ENCODE data around the gene SMURF1. TPM values are rescaled to one million over a fixed set of nuclear protein-coding genes. Genes with fewer than 3 reads are reported as not detected.

Gene SMURF1
- total RNA-seq, 3 donors from 2014 or later, result 15.1 to 18.1 (median 17.1) TPM

- H3K4me3 Mint-ChIP-seq, result no peak overlapping the region
- peaks cover 2% of the 10 kb centered on the region for H3K36me3 Mint-ChIP-seq (ENCODE audit: insufficient read depth)
These were observed 9.9 kb downstream of the SMURF1 start for GRCh38 chr7:99133766-99134564.

DNA sequence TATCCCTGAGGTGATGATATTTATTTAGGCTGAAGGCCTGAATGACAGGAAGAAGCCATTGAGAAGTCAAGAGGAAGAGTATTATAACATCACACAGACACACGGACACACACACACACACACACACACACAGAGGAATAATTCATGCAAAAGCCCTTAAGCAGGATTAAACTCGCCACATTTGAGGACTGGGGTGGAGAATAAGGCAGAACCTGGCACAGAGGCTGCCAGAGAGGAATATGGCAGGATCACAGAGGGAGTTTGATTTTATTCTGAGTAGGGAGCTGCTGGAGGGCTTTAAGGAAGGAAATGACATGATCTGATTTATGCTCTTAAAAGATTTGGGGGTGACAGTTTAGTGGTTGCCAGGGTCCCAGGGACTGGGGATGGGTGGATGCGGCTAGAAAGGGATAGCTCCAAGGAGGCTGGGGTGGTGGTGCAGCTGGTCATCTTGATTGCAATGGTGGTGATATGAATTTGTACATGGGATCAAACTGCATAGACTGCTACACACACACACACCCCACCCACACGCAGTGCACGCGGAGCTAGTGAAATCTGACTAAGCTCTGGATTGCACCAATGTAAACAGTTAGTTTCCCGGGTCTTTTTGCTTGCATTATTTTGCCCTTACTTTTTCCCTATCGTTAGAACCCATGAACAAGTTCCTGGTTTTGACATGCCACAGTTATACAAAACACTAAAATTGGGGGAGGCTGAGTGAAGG is 11.2 kb downstream of the SMURF1 start:
- ATAC-seq (no peak), DNase-seq (no peak)
- H3K9me3 Mint-ChIP-seq, result no peaks in the 10 kb centered on the region
- no peak overlapping the region for H3K4me3 Mint-ChIP-seq
- peaks cover 2% of the 10 kb centered on the region for H3K36me3 Mint-ChIP-seq (ENCODE audit: insufficient read depth)
- peaks cover 51% of the 10 kb centered on the region for H3K4me1 Mint-ChIP-seq (ENCODE audit: low read depth)
- H3K27me3 Mint-ChIP-seq (ENCODE audit: low read depth), result no peaks in the 10 kb centered on the region

More at GRCh38 chr7:99133766-99134564, 9.9 kb downstream of the SMURF1 start:
- H3K9me3 Mint-ChIP-seq, result no peaks in the 10 kb centered on the region
- no peak for ATAC-seq
- no peaks in the 10 kb centered on the region for H3K27me3 Mint-ChIP-seq (ENCODE audit: low read depth)
- H3K4me1 Mint-ChIP-seq (ENCODE audit: low read depth), result peaks cover 59% of the 10 kb centered on the region
- DNase-seq, result no peak

GRCh38 chr7:99131290-99131689 is 12.6 kb downstream of the SMURF1 start:
- ATAC-seq, result no peak
- H3K36me3 Mint-ChIP-seq (ENCODE audit: insufficient read depth), result no peaks in the 10 kb centered on the region
- no peak for DNase-seq
- no peaks in the 10 kb centered on the region for H3K27me3 Mint-ChIP-seq (ENCODE audit: low read depth)
- peaks cover 48% of the 10 kb centered on the region for H3K4me1 Mint-ChIP-seq (ENCODE audit: low read depth)
- H3K4me3 Mint-ChIP-seq, result no peak overlapping the region
- no peaks in the 10 kb centered on the region for H3K9me3 Mint-ChIP-seq

- Mint-ChIP-seq H3K27me3 (ENCODE audit: low read depth) (no peaks in the 10 kb centered on the region), H3K36me3 (ENCODE audit: insufficient read depth) (no peaks in the 10 kb centered on the region), H3K4me1 (ENCODE audit: low read depth) (peaks cover 49% of the 10 kb centered on the region), H3K4me3 (no peak overlapping the region), H3K9me3 (no peaks in the 10 kb centered on the region)
- ATAC-seq (no peak), DNase-seq (no peak)
These were observed 14.4 kb downstream of the SMURF1 start for GRCh38 chr7:99129536-99129935.

DNA sequence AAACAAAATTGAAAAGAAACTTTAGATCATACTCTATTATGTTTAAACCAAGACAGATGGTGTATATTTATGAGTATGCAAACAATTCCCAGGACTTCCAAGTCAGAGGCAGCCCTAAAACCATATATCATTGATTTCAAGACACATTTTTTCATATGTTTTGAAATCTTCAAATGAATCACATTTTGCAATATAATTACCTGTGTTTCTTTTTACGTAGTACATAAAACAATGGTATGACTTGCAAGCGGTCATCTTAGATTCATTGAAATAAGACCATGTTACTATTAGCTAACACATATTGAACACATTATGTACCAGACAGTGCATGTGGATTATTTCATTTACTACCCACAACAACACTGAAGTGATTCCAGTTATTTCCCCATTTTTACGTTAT is 14.9 kb downstream of the SMURF1 start:
- Mint-ChIP-seq H3K36me3 (ENCODE audit: insufficient read depth) (no peaks in the 10 kb centered on the region), H3K27me3 (ENCODE audit: low read depth) (no peaks in the 10 kb centered on the region), H3K4me1 (ENCODE audit: low read depth) (peaks cover 47% of the 10 kb centered on the region), H3K4me3 (no peak overlapping the region), H3K9me3 (no peaks in the 10 kb centered on the region)
- ATAC-seq, result no peak
- DNase-seq, result no peak

- H3K4me3 Mint-ChIP-seq, result no peak overlapping the region
- H3K27me3 Mint-ChIP-seq (ENCODE audit: low read depth), result no peaks in the 10 kb centered on the region
- ATAC-seq (no peak), DNase-seq (no peak)
- H3K4me1 Mint-ChIP-seq (ENCODE audit: low read depth), result peaks cover 48% of the 10 kb centered on the region
- H3K9me3 Mint-ChIP-seq, result no peaks in the 10 kb centered on the region
- H3K36me3 Mint-ChIP-seq (ENCODE audit: insufficient read depth), result no peaks in the 10 kb centered on the region
These were observed 15.6 kb downstream of the SMURF1 start for GRCh38 chr7:99128076-99128950.

DNA sequence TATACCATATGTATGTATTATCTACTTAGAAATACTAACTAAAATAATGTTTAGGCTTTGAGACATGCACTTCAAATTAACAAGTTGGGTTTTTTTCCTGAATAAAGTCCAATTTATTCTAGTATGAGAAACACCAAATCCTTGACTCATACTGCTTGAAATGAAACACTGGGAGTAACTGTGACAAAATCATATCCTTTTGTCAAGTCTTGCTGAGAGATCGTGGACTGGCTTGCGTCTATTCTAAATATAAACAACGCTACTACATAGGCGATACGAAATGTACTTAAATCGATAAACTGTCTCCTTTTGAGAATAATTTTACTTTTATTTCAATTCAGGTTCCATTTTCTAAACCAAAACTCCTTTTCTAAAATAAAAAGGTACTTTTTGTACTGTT is 16.3 kb downstream of the SMURF1 start:
- ATAC-seq, result no peak
- Mint-ChIP-seq H3K27me3 (ENCODE audit: low read depth) (no peaks in the 10 kb centered on the region), H3K36me3 (ENCODE audit: insufficient read depth) (no peaks in the 10 kb centered on the region), H3K4me3 (no peak overlapping the region), H3K4me1 (ENCODE audit: low read depth) (peaks cover 43% of the 10 kb centered on the region), H3K9me3 (no peaks in the 10 kb centered on the region)
- DNase-seq, result no peak

- no peaks in the 10 kb centered on the region for H3K9me3 Mint-ChIP-seq
- H3K4me1 Mint-ChIP-seq (ENCODE audit: low read depth), result peaks cover 37% of the 10 kb centered on the region
- no peak for ATAC-seq
- no peak for DNase-seq
- H3K4me3 Mint-ChIP-seq, result no peak overlapping the region
- H3K36me3 Mint-ChIP-seq (ENCODE audit: insufficient read depth), result no peaks in the 10 kb centered on the region
- H3K27me3 Mint-ChIP-seq (ENCODE audit: low read depth), result no peaks in the 10 kb centered on the region
These were observed 16.9 kb downstream of the SMURF1 start for GRCh38 chr7:99126921-99127553.

DNA sequence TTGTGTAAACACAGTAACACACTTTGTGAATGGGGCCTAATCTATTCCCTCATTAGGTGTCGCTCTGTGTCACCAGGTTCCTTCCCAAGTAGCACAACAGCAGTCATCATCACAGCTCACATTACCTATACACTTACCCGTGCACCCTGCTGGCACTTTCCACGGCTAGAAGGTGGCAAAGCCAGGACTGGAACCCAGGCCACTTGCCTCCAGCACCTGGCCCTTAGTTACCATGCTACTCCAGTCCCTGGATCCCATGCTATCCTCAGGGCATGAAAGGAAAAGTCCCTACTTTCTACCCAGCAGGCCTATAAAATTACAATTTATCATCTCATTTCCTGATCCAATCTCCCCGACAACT is 18.4 kb downstream of the SMURF1 start:
- peaks cover 36% of the 10 kb centered on the region for H3K4me1 Mint-ChIP-seq (ENCODE audit: low read depth)
- H3K36me3 Mint-ChIP-seq (ENCODE audit: insufficient read depth), result peaks cover 9% of the 10 kb centered on the region
- ATAC-seq (no peak), DNase-seq (no peak)
- no peaks in the 10 kb centered on the region for H3K27me3 Mint-ChIP-seq (ENCODE audit: low read depth)
- H3K9me3 Mint-ChIP-seq, result no peaks in the 10 kb centered on the region
- no peak overlapping the region for H3K4me3 Mint-ChIP-seq

DNA sequence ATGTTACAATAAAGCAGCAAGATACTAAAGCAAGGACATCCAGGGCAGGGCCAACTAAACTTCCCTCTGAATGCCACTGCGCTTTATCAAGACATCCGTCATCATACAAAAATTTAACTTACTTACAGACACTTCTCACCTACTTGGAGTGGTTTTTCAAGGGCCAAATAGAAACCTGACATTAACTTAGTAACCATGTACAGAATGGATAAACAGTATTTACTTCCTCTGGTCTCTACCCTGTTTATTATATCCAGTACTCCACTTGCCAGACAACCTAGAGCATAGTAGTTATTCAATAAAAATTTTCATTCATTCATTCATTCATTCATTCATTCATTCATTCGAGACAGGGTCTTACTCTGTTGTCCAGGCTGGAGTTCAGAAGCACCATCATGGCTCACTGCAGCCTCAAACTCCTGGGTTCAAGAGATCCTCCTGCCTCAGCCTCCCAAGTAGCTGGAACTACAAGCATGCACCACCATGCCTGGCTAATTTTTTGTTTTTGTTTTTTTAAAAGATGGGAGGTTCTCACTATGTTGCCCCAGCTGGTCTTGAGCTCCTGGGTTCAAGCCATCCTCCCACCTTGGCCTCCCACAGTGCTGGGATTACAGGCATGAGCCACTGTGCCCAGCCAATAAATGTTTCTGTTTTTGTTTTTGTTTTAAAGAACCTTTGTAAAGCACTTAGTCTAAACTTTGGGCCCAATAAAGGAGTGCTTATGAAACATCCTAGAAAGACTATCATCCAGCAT is 19.0 kb downstream of the SMURF1 start:
- H3K9me3 Mint-ChIP-seq, result no peaks in the 10 kb centered on the region
- H3K36me3 Mint-ChIP-seq (ENCODE audit: insufficient read depth), result peaks cover 15% of the 10 kb centered on the region
- peaks cover 41% of the 10 kb centered on the region for H3K4me1 Mint-ChIP-seq (ENCODE audit: low read depth)
- DNase-seq (no peak), ATAC-seq (no peak)
- no peaks in the 10 kb centered on the region for H3K27me3 Mint-ChIP-seq (ENCODE audit: low read depth)
- no peak overlapping the region for H3K4me3 Mint-ChIP-seq

DNA sequence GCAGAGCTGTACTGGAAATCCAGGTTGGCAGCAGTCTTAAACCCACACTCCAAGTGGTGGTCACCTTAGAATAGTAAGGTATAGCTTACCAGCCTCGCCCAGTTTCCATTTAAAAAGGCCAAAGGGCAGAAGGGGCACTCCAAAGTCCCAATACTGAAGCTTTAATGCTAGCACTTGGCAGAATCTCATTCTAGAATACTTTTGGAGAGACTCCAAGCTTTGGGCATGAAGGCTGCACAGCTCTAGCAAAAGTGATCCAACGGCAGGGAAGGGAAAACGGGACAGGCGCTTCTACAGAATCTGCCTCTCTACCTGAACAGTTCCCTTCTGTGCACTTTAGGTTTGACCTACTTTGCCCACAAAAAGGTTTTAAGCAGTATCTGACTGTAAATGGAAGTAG is 19.7 kb downstream of the SMURF1 start:
- DNase-seq (no peak), ATAC-seq (no peak)
- Mint-ChIP-seq H3K9me3 (no peaks in the 10 kb centered on the region), H3K27me3 (ENCODE audit: low read depth) (no peaks in the 10 kb centered on the region), H3K4me3 (no peak overlapping the region), H3K36me3 (ENCODE audit: insufficient read depth) (peaks cover 18% of the 10 kb centered on the region), H3K4me1 (ENCODE audit: low read depth) (peaks cover 44% of the 10 kb centered on the region)

GRCh38 chr7:99123571-99124033 is 20.3 kb downstream of the SMURF1 start:
- no peak for DNase-seq
- peaks cover 44% of the 10 kb centered on the region for H3K4me1 Mint-ChIP-seq (ENCODE audit: low read depth)
- ATAC-seq, result no peak

GRCh38 chr7:99122762-99123161 is 21.1 kb downstream of the SMURF1 start:
- Mint-ChIP-seq H3K4me1 (ENCODE audit: low read depth) (peaks cover 50% of the 10 kb centered on the region), H3K9me3 (no peaks in the 10 kb centered on the region), H3K4me3 (no peak overlapping the region), H3K36me3 (ENCODE audit: insufficient read depth) (peaks cover 23% of the 10 kb centered on the region), H3K27me3 (ENCODE audit: low read depth) (no peaks in the 10 kb centered on the region)
- ATAC-seq, result no peak
- DNase-seq, result no peak

More at GRCh38 chr7:99123571-99124033, 20.3 kb downstream of the SMURF1 start:
- Mint-ChIP-seq H3K36me3 (ENCODE audit: insufficient read depth) (peaks cover 18% of the 10 kb centered on the region), H3K4me3 (no peak overlapping the region), H3K9me3 (no peaks in the 10 kb centered on the region), H3K27me3 (ENCODE audit: low read depth) (no peaks in the 10 kb centered on the region)
